ACC112 (cell line): ENCODE data around the gene COQ8B.

Experiments
- H2AFZ ChIP-seq: fragments of 200-600 bp; sonication (generic); one replicate; pipeline ENCODE4 v1.6.0; 2017; ENCODE audit warnings: antibody characterized with exemption, low read length; ENCODE audit not compliant: unreplicated experiment
- H3K27ac ChIP-seq: fragments of 200-600 bp; sonication (generic); 2 replicates; pipeline ENCODE4 v1.5.1; 2014; ENCODE audit warnings: low read depth, mild to moderate bottlenecking, antibody characterized with exemption, low read length, moderate library complexity
- H3K27me3 ChIP-seq: fragments of 200-600 bp; sonication (generic); 2 replicates; pipeline ENCODE4 v1.6.1; 2014; ENCODE audit warnings: mild to moderate bottlenecking, antibody characterized with exemption, low read length, moderate library complexity, mixed read lengths; ENCODE audit not compliant: insufficient read depth
- H3K36me3 ChIP-seq: fragments of 200-600 bp; sonication (generic); 2 replicates; pipeline ENCODE4 v1.6.1; 2016; ENCODE audit warnings: mild to moderate bottlenecking, antibody characterized with exemption, low read length, moderate library complexity, mixed read lengths; ENCODE audit not compliant: insufficient read depth
- H3K4me1 ChIP-seq: fragments of 200-600 bp; sonication (generic); one replicate; pipeline ENCODE4 v1.6.1; 2016; ENCODE audit warnings: low read length, mixed read lengths; ENCODE audit not compliant: insufficient read depth, unreplicated experiment, control insufficient read depth
- H3K4me3 ChIP-seq: fragments of 200-600 bp; sonication (generic); 2 replicates; pipeline ENCODE4 v1.5.1; 2014; ENCODE audit warnings: mild to moderate bottlenecking, low read depth, low read length
- H3K79me2 ChIP-seq: fragments of 200-600 bp; sonication (generic); one replicate; pipeline ENCODE4 v1.6.0; 2016; ENCODE audit warnings: low read length; ENCODE audit not compliant: control insufficient read depth, unreplicated experiment, insufficient read depth

Gene COQ8B

DNA sequence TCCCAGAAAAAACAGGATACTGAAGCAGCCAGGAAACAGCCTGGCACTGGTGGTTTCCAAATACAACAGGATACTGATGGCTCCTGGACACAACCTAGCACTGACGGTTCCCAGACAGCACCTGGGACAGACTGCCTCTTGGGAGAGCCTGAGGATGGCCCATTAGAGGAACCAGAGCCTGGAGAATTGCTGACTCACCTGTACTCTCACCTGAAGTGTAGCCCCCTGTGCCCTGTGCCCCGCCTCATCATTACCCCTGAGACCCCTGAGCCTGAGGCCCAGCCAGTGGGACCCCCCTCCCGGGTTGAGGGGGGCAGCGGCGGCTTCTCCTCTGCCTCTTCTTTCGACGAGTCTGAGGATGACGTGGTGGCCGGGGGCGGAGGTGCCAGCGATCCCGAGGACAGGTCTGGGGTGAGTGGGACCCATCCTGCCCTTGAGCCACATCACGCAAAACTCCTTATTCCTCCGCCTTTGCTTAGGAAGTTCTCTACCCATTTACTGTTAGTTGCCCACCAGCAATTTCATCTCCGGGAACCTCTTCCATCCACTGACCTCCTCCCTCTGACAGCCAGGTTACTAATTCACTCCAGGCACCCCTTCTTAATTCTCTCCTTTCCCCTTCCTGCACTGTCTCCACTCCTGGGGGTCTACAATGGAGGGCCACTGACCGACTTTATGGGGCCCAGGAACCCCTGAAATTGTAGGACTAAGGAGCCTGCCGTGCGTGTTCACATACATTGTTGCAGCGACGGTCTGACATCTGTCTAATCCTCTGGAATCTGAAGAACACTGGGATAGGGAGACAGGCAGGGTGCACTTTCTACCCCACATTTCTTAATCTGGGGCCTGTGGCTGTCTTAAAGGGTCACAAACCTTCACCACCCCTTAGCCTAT lies 1.4 kb upstream of the COQ8B start:
- H3K27me3 ChIP-seq, result no peaks in the 10 kb centered on the region
- H3K36me3 ChIP-seq, result no peaks in the 10 kb centered on the region
- peaks cover 18% of the 10 kb centered on the region for H3K4me1 ChIP-seq
- H3K27ac ChIP-seq, result peak overlapping the region; percentile 99
- peak overlapping the region; percentile 85 for H3K4me3 ChIP-seq
- peak overlapping the region; percentile 65 for H2AFZ ChIP-seq
- peaks cover 42% of the 10 kb centered on the region for H3K79me2 ChIP-seq

GRCh38 chr19:40717325-40717879 lies 716 bp upstream of the COQ8B start:
- peaks cover 40% of the 10 kb centered on the region for H3K79me2 ChIP-seq
- H2AFZ ChIP-seq, result peak overlapping the region; percentile 53
- H3K36me3 ChIP-seq, result no peaks in the 10 kb centered on the region
- peak overlapping the region; percentile 85 for H3K4me3 ChIP-seq
- peaks cover 18% of the 10 kb centered on the region for H3K4me1 ChIP-seq
- peak overlapping the region; percentile 99 for H3K27ac ChIP-seq
- H3K27me3 ChIP-seq, result no peaks in the 10 kb centered on the region

GRCh38 chr19:40716031-40716481 lies 630 bp downstream of the COQ8B start:
- Histone ChIP-seq H3K36me3 (no peaks in the 10 kb centered on the region), H3K4me1 (peaks cover 14% of the 10 kb centered on the region), H3K27me3 (no peaks in the 10 kb centered on the region), H3K79me2 (peaks cover 35% of the 10 kb centered on the region), H3K27ac (peak overlapping the region; percentile 99), H2AFZ (peak overlapping the region; percentile 13), H3K4me3 (peak overlapping the region; percentile 85)

DNA sequence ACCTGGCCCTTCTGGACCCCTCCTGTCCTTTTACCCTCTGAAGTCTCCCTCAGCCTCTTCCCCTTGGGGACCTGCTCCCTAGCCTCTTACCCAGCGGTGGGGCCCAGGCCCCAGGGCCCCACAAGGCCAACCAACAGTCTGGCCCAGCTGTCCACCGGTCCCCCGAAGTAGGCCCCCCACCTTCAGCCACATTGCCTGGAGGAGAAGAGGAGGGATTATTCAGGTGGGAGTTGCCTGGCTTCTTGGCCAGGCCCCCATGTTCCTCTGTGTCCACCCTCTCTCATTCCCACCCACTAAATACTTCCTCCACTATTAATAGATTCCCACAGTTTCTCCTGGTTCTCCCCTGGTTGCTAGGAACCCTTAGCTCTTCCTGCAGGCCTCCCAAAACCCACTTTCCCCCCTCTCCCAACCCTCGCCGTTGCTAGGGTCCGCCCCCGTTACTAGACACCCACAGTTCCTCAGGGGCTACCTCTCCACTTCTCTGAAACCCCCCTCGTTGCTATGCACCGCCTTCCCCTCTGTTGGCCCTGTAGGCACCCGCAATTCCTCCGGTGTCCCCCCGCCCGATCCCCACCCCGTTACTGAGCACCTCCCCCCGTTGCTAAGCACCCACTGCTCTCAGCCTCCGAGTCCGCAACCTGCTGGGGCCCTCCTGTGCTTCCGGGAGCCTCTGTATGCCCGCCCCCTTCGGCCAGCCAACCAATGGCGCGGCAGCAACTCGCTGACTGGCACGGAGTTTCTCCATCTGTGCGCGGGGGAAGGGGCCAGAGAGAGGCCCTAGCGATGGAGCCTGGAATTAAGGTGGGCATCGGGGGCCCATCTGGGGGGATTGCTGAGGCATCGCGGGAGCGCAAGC lies 2.0 kb downstream of the COQ8B start:
- Histone ChIP-seq H3K36me3 (no peaks in the 10 kb centered on the region), H3K4me1 (peaks cover 5% of the 10 kb centered on the region), H2AFZ (peak overlapping the region; percentile 75), H3K27ac (peak overlapping the region; percentile 99), H3K4me3 (peak overlapping the region; percentile 85), H3K79me2 (peaks cover 24% of the 10 kb centered on the region), H3K27me3 (no peaks in the 10 kb centered on the region)

DNA sequence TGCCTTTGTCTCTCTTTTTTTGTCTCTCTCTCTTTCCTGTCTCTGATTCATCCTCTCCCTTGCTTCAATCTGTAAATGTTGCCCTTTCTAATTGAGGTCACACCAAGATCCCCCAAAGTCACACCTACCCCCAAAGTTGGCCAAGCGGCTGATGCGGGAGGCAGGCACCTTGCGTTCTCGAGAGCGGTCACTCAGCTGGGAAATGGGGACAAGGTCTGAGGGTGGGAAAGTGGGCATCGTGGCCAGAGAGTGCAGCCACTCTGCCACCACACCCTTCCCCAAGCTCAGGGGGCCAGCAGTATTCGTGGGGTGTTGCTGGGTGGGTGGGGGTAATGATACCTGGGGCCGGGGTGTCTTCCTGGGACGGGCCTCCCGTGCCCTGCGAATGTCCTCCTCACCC lies 2.7 kb downstream of the COQ8B start:
- Histone ChIP-seq H3K27ac (peak overlapping the region; percentile 99), H2AFZ (no peak overlapping the region), H3K27me3 (no peaks in the 10 kb centered on the region), H3K4me1 (peaks cover 5% of the 10 kb centered on the region), H3K36me3 (no peaks in the 10 kb centered on the region), H3K4me3 (peak overlapping the region; percentile 85; the same call in 1 of the 2 replicates), H3K79me2 (peaks cover 16% of the 10 kb centered on the region)

DNA sequence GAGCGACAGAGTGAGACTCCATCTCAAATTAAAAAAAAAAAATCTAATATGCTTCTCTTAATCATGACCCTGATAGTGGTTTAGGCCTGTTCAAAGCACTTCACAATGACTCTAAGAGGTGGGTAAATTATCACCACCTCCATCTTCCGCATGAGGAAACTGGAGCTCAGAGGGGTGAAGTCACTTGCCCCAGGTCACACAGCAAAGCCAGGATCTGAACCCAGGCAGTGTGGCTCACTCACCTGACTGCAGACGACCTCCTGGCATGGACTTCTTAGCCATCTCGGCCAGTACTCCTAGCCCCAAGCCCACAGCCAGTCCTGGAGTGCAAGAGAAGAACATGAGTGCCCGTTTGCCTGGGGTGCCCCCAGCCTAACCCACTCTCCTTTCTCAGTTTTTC lies 6.9 kb downstream of the COQ8B start:
- Histone ChIP-seq H3K27ac (no peak overlapping the region), H2AFZ (no peak overlapping the region), H3K4me1 (peaks cover 5% of the 10 kb centered on the region), H3K79me2 (no peaks in the 10 kb centered on the region), H3K36me3 (no peaks in the 10 kb centered on the region), H3K4me3 (no peak overlapping the region), H3K27me3 (no peaks in the 10 kb centered on the region)

DNA sequence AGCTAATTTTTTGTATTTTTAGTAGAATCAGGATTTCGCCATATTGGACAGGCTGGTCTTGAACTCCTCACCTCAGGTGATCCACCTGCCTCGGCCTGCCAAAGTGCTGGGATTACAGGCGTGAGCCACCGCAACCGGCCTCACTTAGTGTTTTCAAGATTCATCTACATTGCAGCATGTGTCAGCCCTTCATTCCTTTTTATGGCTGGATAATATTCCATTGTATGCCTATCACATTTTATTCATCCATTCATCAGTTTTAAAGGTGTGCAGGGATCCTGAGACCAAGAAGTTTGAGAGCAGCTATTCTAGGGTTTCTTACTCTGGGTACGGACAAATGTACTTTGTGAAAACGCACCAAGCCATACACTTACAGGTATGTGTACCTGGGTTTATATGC lies 9.1 kb downstream of the COQ8B start:
- Histone ChIP-seq H3K36me3 (no peaks in the 10 kb centered on the region), H3K4me3 (no peak overlapping the region), H3K79me2 (no peaks in the 10 kb centered on the region), H3K27me3 (no peaks in the 10 kb centered on the region), H3K27ac (no peak overlapping the region), H3K4me1 (no peaks in the 10 kb centered on the region), H2AFZ (no peak overlapping the region)

DNA sequence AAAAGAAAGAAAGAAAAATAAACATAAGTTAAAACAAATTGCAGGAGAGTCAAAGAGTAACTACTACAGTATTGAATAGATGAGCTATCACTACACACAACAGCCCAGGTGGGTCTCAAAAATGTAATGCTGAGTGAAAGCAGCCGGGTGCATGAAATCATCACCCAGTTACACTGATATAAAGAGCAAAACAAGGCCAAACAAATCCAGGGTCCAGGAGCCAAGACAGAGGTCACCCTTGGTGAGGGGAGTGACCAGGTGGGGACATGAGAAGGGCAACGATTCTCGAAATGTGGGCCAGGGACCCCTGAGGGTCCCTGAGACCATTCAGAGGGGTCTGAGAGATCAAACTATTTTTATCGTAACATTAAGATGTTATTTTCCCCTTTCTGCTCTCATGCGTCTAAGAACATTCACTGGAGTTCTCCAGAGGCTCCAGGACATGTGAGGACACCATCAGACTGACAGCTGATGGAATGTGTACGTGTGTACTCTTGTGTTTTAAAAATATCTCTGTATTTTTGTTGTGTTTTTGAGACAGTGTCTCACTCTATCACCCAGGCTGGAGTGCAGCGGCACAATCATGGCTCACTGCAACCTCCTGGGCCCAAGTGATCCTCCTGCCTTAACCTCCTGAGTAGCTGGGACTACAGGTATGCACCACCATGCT lies 10.6 kb downstream of the COQ8B start:
- Histone ChIP-seq H2AFZ (no peak overlapping the region), H3K36me3 (no peaks in the 10 kb centered on the region), H3K79me2 (no peaks in the 10 kb centered on the region), H3K4me3 (no peak overlapping the region), H3K27me3 (no peaks in the 10 kb centered on the region), H3K4me1 (no peaks in the 10 kb centered on the region), H3K27ac (no peak overlapping the region)

DNA sequence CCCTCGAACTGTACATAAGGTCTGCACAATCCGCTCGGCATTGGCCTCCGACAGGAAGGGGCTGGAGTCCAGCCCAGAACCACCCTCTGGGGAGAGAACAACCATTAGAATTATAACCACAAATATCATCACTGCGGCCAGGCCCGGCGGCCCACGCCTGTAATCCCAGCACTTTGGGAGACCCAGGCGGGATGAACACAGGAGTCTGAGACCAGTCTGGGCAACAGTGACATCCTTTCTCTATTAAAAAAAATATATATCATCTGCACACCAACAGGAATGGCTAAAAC lies 11.4 kb downstream of the COQ8B start:
- H2AFZ ChIP-seq, result no peak overlapping the region
- H3K79me2 ChIP-seq, result no peaks in the 10 kb centered on the region
- no peaks in the 10 kb centered on the region for H3K4me1 ChIP-seq
- no peaks in the 10 kb centered on the region for H3K36me3 ChIP-seq
- H3K27ac ChIP-seq, result no peak overlapping the region
- H3K4me3 ChIP-seq, result no peak overlapping the region
- H3K27me3 ChIP-seq, result no peaks in the 10 kb centered on the region
